Vagina (tissue), 2 donors: ENCODE measurements around the gene ITGB3BP.

ENCODE experiments used
- POLR2A ChIP-seq, 2 donors: fragments of 450-650 bp; IDR thresholded peaks; one replicate each; pipeline ENCODE4 v1.6.1; 2017; ENCODE audit warnings: antibody characterized with exemption in 2 of 2, mild to moderate bottlenecking in 2 of 2, moderate library complexity in 2 of 2
- POLR2AphosphoS5 ChIP-seq, 2 donors: sonication (generic); formaldehyde crosslinking; IDR thresholded peaks; one replicate each; pipeline ENCODE4 v1.9.0; 2017; ENCODE audit warnings: antibody characterized with exemption in 2 of 2, mild to moderate bottlenecking in 2 of 2, low read depth in 1 of 2; ENCODE audit not compliant: insufficient read depth in 1 of 2
- TF ChIP-seq, protein P1 (sequence below), 3 experiments: fragments of 450-650 bp in 2 of 3; fragments of 200-600 bp in 1 of 3; sonication (generic) in 1 of 3; IDR thresholded peaks; one replicate each; pipeline ENCODE4 v1.5.1; 2017 to 2019; ENCODE audit warnings: antibody characterized with exemption in 3 of 3, mild to moderate bottlenecking in 2 of 3, moderate library complexity in 2 of 3

DNA sequence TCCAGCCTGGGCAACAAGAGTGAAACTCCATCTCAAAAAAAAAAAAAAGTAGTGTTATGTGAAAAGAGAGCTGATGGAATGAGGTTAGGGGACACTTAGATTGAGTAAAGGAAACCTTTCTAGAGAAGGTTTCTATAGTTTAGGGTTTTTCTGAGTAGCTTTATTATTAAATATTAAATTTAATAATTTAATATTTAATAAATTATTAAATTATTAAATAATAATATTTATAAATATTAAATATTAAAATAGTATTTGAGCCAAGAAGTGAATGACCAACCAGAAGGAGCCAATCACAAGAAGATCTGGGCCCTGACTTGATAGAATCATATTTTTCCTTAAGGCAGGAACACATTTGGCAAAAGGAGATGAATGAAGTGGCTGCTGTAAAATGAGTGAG is 104.9 kb downstream of the ITGB3BP start:
- TF ChIP-seq, protein P1, sequence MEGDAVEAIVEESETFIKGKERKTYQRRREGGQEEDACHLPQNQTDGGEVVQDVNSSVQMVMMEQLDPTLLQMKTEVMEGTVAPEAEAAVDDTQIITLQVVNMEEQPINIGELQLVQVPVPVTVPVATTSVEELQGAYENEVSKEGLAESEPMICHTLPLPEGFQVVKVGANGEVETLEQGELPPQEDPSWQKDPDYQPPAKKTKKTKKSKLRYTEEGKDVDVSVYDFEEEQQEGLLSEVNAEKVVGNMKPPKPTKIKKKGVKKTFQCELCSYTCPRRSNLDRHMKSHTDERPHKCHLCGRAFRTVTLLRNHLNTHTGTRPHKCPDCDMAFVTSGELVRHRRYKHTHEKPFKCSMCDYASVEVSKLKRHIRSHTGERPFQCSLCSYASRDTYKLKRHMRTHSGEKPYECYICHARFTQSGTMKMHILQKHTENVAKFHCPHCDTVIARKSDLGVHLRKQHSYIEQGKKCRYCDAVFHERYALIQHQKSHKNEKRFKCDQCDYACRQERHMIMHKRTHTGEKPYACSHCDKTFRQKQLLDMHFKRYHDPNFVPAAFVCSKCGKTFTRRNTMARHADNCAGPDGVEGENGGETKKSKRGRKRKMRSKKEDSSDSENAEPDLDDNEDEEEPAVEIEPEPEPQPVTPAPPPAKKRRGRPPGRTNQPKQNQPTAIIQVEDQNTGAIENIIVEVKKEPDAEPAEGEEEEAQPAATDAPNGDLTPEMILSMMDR (IDR thresholded peaks at IDR 0.05) = no peak
- no peak for TF ChIP-seq POLR2A (IDR thresholded peaks at IDR 0.05)
- TF ChIP-seq POLR2AphosphoS5 (IDR thresholded peaks at IDR 0.05; ENCODE audit: insufficient read depth in 1 of 2, low read depth in 1 of 2) = no peak
